HCT116 (cell line): ENCODE measurements around the gene SAA1. TPM values are rescaled to one million over a fixed set of nuclear protein-coding genes. Genes with fewer than 3 reads are reported as not detected.
A peak's percentile ranks its signal among the peaks of the same experiment; 100 is the strongest.

Experiments used
- ATAC-seq: fragments of 200-7000 bp; cut with Tn5 transposase; 2 replicates; pipeline ENCODE4 v1.9.1; 2020; ENCODE audit warnings: mild to moderate bottlenecking, moderate library complexity
- Bru-seq: library from RNA; stranded (reverse); fragments of 400-500 nt; gene quantifications from one replicate; lab custom pipeline; 2021; lab: Mats Ljungman, UMichigan
- BruChase-seq, 2 experiments: library from RNA; stranded (reverse); fragments of 400-500 nt; gene quantifications; one replicate each; lab custom pipeline; 2021; lab: Mats Ljungman, UMichigan
- BruUV-seq: library from RNA; stranded (reverse); fragments of 400-500 nt; replicated peaks from 2 replicates; lab custom pipeline; 2021; lab: Mats Ljungman, UMichigan
- CTCF ChIA-PET: fragments of 300-600 bp; sonication (Branson Sonifier 250); formaldehyde crosslinking; loops from one replicate; lab custom pipeline; 2021; ENCODE audit warnings: antibody characterized with exemption; lab: Charles Lee
- POLR2A ChIA-PET: fragments of 300-600, 350-600 bp; sonication (Branson Sonifier 250); formaldehyde crosslinking; loops from one replicate; lab custom pipeline; 2021; ENCODE audit warnings: antibody characterized with exemption; lab: Charles Lee
- RAD21 ChIA-PET, 2 experiments: fragments of 300-600 bp; sonication (Branson Sonifier 250); formaldehyde crosslinking; loops; one replicate each; lab custom pipeline; 2023; ENCODE audit warnings: low total read pairs in 2 of 2; ENCODE audit not compliant: uncharacterized antibody in 2 of 2, unreplicated experiment in 2 of 2, low non-redundant PET in 1 of 2; lab: Charles Lee
- DNase-seq: peaks from one replicate; pipeline ENCODE4 v3.0.0-alpha.2; 2010; ENCODE audit warnings: low read depth, low spot score
- H2AFZ ChIP-seq: fragments of 200-600 bp; shearing (Covaris generic), sonication (generic); 2 replicates; pipeline ENCODE4 v1.6.1; 2017; ENCODE audit warnings: low read depth, mixed run types, mixed read lengths, antibody characterized with exemption, low read length; ENCODE audit not compliant: poor library complexity, severe bottlenecking
- H3K27ac ChIP-seq: 2 replicates; pipeline ENCODE4 v1.5.1; 2012; ENCODE audit warnings: low read depth, low read length
- H3K27me3 ChIP-seq: fragments of 200-600 bp; sonication (generic); 2 replicates; pipeline ENCODE4 v1.6.1; 2016; ENCODE audit warnings: mixed run types, low read length, mixed read lengths; ENCODE audit not compliant: insufficient read depth
- H3K36me3 ChIP-seq, 2 experiments: fragments of 200-500 bp in 1 of 2; fragments of 200-600 bp in 1 of 2; sonication (Bioruptor generic) in 1 of 2; sonication (generic) in 1 of 2; 2 replicates each; pipeline versions ENCODE4 v1.5.1 to v1.6.1; 2014 to 2016; ENCODE audit warnings: low read length in 2 of 2, inconsistent platforms in 1 of 2, mixed read lengths in 1 of 2, mixed run types in 1 of 2; ENCODE audit not compliant: insufficient read depth in 2 of 2, control insufficient read depth in 1 of 2
- H3K4me1 ChIP-seq, 2 experiments: fragments of 200-600 bp in 1 of 2; sonication (generic) in 1 of 2; 2 replicates each; pipeline versions ENCODE4 v1.5.1 to v1.6.1; 2012 to 2017; ENCODE audit warnings: low read length in 2 of 2, inconsistent platforms in 1 of 2, mild to moderate bottlenecking in 1 of 2, mixed read lengths in 1 of 2, mixed run types in 1 of 2, moderate library complexity in 1 of 2; ENCODE audit not compliant: insufficient read depth in 2 of 2, control insufficient read depth in 1 of 2
- H3K4me2 ChIP-seq: fragments of 200-600 bp; sonication (generic); 2 replicates; pipeline ENCODE4 v1.6.1; 2017; ENCODE audit warnings: mixed run types, low read length, mixed read lengths
- H3K4me3 ChIP-seq, 2 experiments: fragments of 200-600 bp in 1 of 2; sonication (generic) in 1 of 2; replicated peaks in 1 of 2; 2 replicates each; pipeline ENCODE4 v1.5.1; 2011 to 2016; ENCODE audit warnings: low read length in 2 of 2, control low read depth in 1 of 2, low read depth in 1 of 2, mild to moderate bottlenecking in 1 of 2, mixed read lengths in 1 of 2, mixed run types in 1 of 2
- H3K79me2 ChIP-seq: fragments of 200-600 bp; sonication (generic); 2 replicates; pipeline ENCODE4 v1.6.1; 2017; ENCODE audit warnings: mild to moderate bottlenecking, mixed run types, low read length, moderate library complexity, mixed read lengths; ENCODE audit not compliant: insufficient read depth
- H3K9ac ChIP-seq: fragments of 200-600 bp; sonication (generic); 2 replicates; pipeline ENCODE4 v1.6.1; 2016; ENCODE audit warnings: low read length, mixed read lengths
- H3K9me2 ChIP-seq: fragments of 200-600 bp; sonication (generic), shearing (Covaris generic); 2 replicates; pipeline ENCODE4 v1.6.1; 2017; ENCODE audit warnings: mixed run types, mild to moderate bottlenecking, moderate library complexity; ENCODE audit not compliant: insufficient read depth
- H3K9me3 ChIP-seq, 2 experiments: fragments of 200-500 bp in 1 of 2; fragments of 200-600 bp in 1 of 2; sonication (Bioruptor generic) in 1 of 2; sonication (generic) in 1 of 2; 2 replicates each; pipeline ENCODE4 v1.6.1; 2014 to 2017; ENCODE audit warnings: low read length in 2 of 2, mixed read lengths in 2 of 2, inconsistent platforms in 1 of 2, low read depth in 1 of 2, mild to moderate bottlenecking in 1 of 2, mixed run types in 1 of 2, moderate library complexity in 1 of 2; ENCODE audit not compliant: control insufficient read depth in 1 of 2, insufficient read depth in 1 of 2
- H4K20me1 ChIP-seq: fragments of 200-600 bp; sonication (generic), shearing (Covaris generic); 2 replicates; pipeline ENCODE4 v1.6.1; 2017; ENCODE audit warnings: mixed run types, mild to moderate bottlenecking, moderate library complexity; ENCODE audit not compliant: insufficient read depth
- ATF3 ChIP-seq: IDR thresholded peaks from 2 replicates; pipeline ENCODE4 v1.6.1; 2012
- CBX3 ChIP-seq: IDR thresholded peaks from 2 replicates; pipeline ENCODE4 v1.6.1; 2012; ENCODE audit warnings: low read depth
- CEBPB ChIP-seq: IDR thresholded peaks from 2 replicates; pipeline ENCODE4 v1.6.1; 2012; ENCODE audit warnings: low read depth
- EGR1 ChIP-seq: IDR thresholded peaks from 2 replicates; pipeline ENCODE4 v1.6.1; 2012; ENCODE audit warnings: low read depth
- ELF1 ChIP-seq: IDR thresholded peaks from 2 replicates; pipeline ENCODE4 v1.6.1; 2012; ENCODE audit warnings: low read depth, borderline replicate concordance
- EZH2 ChIP-seq: fragments of 200-600 bp; sonication (generic); IDR thresholded peaks from 2 replicates; pipeline ENCODE4 v1.6.1; 2017; ENCODE audit warnings: antibody characterized with exemption, mixed run types
- EZH2phosphoT487 ChIP-seq: fragments of 200-600 bp; IDR thresholded peaks from 2 replicates; pipeline ENCODE4 v1.6.1; 2018; ENCODE audit warnings: antibody characterized with exemption, borderline replicate concordance
- FOSL1 ChIP-seq: IDR thresholded peaks from 2 replicates; pipeline ENCODE4 v1.6.1; 2012; ENCODE audit warnings: low read depth
- POLR2A ChIP-seq: IDR thresholded peaks from 2 replicates; pipeline ENCODE4 v1.7.0; 2011; ENCODE audit warnings: borderline replicate concordance; ENCODE audit not compliant: insufficient read depth, insufficient read length; ENCODE audit errors: extremely low read depth
- POLR2AphosphoS5 ChIP-seq: IDR thresholded peaks from 2 replicates; pipeline ENCODE4 v1.6.1; 2011; ENCODE audit warnings: mild to moderate bottlenecking, low read depth, low read length, moderate library complexity
- RAD21 ChIP-seq: IDR thresholded peaks from 2 replicates; pipeline ENCODE4 v1.6.1; 2012; ENCODE audit warnings: low read depth, mild to moderate bottlenecking
- SIN3A ChIP-seq: IDR thresholded peaks from 2 replicates; pipeline ENCODE4 v1.6.1; 2012; ENCODE audit warnings: low read depth
- SP1 ChIP-seq: IDR thresholded peaks from 2 replicates; pipeline ENCODE4 v1.6.1; 2012; ENCODE audit warnings: low read depth
- SRF ChIP-seq: IDR thresholded peaks from 2 replicates; pipeline ENCODE4 v1.6.1; 2012; ENCODE audit warnings: low read depth
- YY1 ChIP-seq: IDR thresholded peaks from 2 replicates; pipeline ENCODE4 v1.6.1; 2011; ENCODE audit warnings: low read length, low read depth, moderate library complexity, mild to moderate bottlenecking; ENCODE audit not compliant: insufficient replicate concordance; ENCODE audit errors: extremely low read depth
- ZFX ChIP-seq: fragments of 450-650 bp; IDR thresholded peaks from 2 replicates; pipeline ENCODE4 v1.6.1; 2017
- ZNF274 ChIP-seq: fragments of 200-500 bp; sonication (Bioruptor generic); IDR thresholded peaks from 2 replicates; pipeline ENCODE4 v1.6.1; 2014; ENCODE audit warnings: mild to moderate bottlenecking, low read depth, low read length, inconsistent platforms
- intact Hi-C: fragments of 100-400 bp; cut with micrococcal nuclease; formaldehyde crosslinking; loops from 2 replicates; pipeline ENCODE4 v1.10.0; 2022
- long read RNA-seq: library from polyadenylated mRNA; unstranded; transcript quantifications from one replicate; pipeline ENCODE4 v2.0.0, GENCODE V29; 2021; ENCODE audit not compliant: unreplicated experiment
- polyA plus RNA-seq: library from polyadenylated mRNA; unstranded; fragments of >200 nt; gene quantifications from 2 replicates; pipeline ENCODE4 v1.2.1, GENCODE V29; 2012; ENCODE audit warnings: missing spikeins
- total RNA-seq: library from RNA; stranded (reverse); gene quantifications from one replicate; pipeline ENCODE4 v1.2.1, GENCODE V29; 2021; ENCODE audit not compliant: unreplicated experiment
- TF ChIP-seq, protein P1 (sequence below): IDR thresholded peaks from 2 replicates; pipeline ENCODE4 v1.6.1; 2012
- TF ChIP-seq, protein P2 (sequence below): IDR thresholded peaks from 2 replicates; pipeline ENCODE4 v1.6.1; 2011; ENCODE audit warnings: mild to moderate bottlenecking, low read length, moderate library complexity; ENCODE audit not compliant: insufficient replicate concordance; ENCODE audit errors: extremely low read depth
- TF ChIP-seq, protein P3 (sequence below): IDR thresholded peaks from 2 replicates; pipeline ENCODE4 v1.6.1; 2012; ENCODE audit warnings: low read depth

Gene SAA1
- total RNA-seq, result 8.6 TPM
- polyA plus RNA-seq, result not detected in 2 replicates
- not detected for Bru-seq, nascent RNA
- BruChase-seq, experiment 1, labeled RNA remaining after a 6-hour chase, result not detected
- percentile 12 among the genes with signal in this experiment for BruChase-seq, experiment 2, labeled RNA remaining after a 2-hour chase
- long read RNA-seq, result 0 reads

DNA sequence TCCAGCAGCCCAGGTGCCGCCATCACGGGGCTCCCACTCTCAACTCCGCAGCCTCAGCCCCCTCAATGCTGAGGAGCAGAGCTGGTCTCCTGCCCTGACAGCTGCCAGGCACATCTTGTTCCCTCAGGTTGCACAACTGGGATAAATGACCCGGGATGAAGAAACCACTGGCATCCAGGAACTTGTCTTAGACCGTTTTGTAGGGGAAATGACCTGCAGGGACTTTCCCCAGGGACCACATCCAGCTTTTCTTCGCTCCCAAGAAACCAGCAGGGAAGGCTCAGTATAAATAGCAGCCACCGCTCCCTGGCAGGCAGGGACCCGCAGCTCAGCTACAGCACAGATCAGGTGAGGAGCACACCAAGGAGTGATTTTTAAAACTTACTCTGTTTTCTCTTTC, at the start of gene SAA1:
Gene SAA1, plus strand, starts transcription at position 316 of the 400 bp plus-strand sequence. CDS start 624 bp downstream, outside the sequence.
- Histone ChIP-seq H4K20me1 (no peaks in the 10 kb centered on the region), H3K9me3 (no peaks in the 10 kb centered on the region), H3K4me1 (no peaks in the 10 kb centered on the region), H3K9ac (no peak within 1 kb of the TSS), H3K27me3 (no peaks in the 10 kb centered on the region), H2AFZ (no peak within 1 kb of the TSS), H3K9me2 (no peaks in the 10 kb centered on the region), H3K79me2 (no peaks in the 10 kb centered on the region), H3K36me3 (no peaks in the 10 kb centered on the region), H3K4me3 (no peak within 1 kb of the TSS), H3K4me2 (no peak within 1 kb of the TSS), H3K27ac (no peak within 1 kb of the TSS)
- TF ChIP-seq ATF3 (no peak), POLR2A (no peak), SP1 (no peak), EZH2phosphoT487 (no peak), SRF (no peak), ZNF274 (no peak), CEBPB (no peak), RAD21 (no peak), YY1 (no peak), CBX3 (no peak), FOSL1 (no peak), ZFX (no peak), ELF1 (no peak), EZH2 (no peak), POLR2AphosphoS5 (no peak), EGR1 (no peak), SIN3A (no peak)
- TF ChIP-seq, protein P1, sequence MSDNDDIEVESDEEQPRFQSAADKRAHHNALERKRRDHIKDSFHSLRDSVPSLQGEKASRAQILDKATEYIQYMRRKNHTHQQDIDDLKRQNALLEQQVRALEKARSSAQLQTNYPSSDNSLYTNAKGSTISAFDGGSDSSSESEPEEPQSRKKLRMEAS, result no peak
- TF ChIP-seq, protein P2, sequence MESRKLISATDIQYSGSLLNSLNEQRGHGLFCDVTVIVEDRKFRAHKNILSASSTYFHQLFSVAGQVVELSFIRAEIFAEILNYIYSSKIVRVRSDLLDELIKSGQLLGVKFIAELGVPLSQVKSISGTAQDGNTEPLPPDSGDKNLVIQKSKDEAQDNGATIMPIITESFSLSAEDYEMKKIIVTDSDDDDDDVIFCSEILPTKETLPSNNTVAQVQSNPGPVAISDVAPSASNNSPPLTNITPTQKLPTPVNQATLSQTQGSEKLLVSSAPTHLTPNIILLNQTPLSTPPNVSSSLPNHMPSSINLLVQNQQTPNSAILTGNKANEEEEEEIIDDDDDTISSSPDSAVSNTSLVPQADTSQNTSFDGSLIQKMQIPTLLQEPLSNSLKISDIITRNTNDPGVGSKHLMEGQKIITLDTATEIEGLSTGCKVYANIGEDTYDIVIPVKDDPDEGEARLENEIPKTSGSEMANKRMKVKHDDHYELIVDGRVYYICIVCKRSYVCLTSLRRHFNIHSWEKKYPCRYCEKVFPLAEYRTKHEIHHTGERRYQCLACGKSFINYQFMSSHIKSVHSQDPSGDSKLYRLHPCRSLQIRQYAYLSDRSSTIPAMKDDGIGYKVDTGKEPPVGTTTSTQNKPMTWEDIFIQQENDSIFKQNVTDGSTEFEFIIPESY, result no peak
- TF ChIP-seq, protein P3, sequence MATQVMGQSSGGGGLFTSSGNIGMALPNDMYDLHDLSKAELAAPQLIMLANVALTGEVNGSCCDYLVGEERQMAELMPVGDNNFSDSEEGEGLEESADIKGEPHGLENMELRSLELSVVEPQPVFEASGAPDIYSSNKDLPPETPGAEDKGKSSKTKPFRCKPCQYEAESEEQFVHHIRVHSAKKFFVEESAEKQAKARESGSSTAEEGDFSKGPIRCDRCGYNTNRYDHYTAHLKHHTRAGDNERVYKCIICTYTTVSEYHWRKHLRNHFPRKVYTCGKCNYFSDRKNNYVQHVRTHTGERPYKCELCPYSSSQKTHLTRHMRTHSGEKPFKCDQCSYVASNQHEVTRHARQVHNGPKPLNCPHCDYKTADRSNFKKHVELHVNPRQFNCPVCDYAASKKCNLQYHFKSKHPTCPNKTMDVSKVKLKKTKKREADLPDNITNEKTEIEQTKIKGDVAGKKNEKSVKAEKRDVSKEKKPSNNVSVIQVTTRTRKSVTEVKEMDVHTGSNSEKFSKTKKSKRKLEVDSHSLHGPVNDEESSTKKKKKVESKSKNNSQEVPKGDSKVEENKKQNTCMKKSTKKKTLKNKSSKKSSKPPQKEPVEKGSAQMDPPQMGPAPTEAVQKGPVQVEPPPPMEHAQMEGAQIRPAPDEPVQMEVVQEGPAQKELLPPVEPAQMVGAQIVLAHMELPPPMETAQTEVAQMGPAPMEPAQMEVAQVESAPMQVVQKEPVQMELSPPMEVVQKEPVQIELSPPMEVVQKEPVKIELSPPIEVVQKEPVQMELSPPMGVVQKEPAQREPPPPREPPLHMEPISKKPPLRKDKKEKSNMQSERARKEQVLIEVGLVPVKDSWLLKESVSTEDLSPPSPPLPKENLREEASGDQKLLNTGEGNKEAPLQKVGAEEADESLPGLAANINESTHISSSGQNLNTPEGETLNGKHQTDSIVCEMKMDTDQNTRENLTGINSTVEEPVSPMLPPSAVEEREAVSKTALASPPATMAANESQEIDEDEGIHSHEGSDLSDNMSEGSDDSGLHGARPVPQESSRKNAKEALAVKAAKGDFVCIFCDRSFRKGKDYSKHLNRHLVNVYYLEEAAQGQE, result no peak
- ATAC-seq (no peak), DNase-seq (no peak)
- BruUV-seq, result no TSS peak
- CTCF ChIA-PET, result no interaction called here
- intact Hi-C loops, result no loop called here
- POLR2A ChIA-PET, result no interaction called here
- RAD21 ChIA-PET, result no interaction called here
